WTC11 (cell line): ENCODE data around the gene SPOCD1.

ENCODE experiments used
- AR ChIP-seq: fragments of 250-450 bp; sonication (Bioruptor Pico); IDR thresholded peaks from 2 replicates; pipeline ENCODE4 v1.9.0; 2021; ENCODE audit warnings: mild to moderate bottlenecking
- ATF2 ChIP-seq: sonication (generic); formaldehyde crosslinking; IDR thresholded peaks from 2 replicates; pipeline ENCODE4 v1.8.1; 2022; ENCODE audit warnings: low read depth, missing genetic modification reagents, borderline replicate concordance
- CTCF ChIP-seq: fragments of 200-600 bp; IDR thresholded peaks from 2 replicates; pipeline ENCODE4 v1.8.0; 2022; ENCODE audit warnings: antibody characterized with exemption
- ETV6 ChIP-seq: sonication (generic); formaldehyde crosslinking; IDR thresholded peaks from 2 replicates; pipeline ENCODE4 v1.8.1; 2022; ENCODE audit warnings: mild to moderate bottlenecking, missing genetic modification reagents
- MLX ChIP-seq: sonication (generic); formaldehyde crosslinking; IDR thresholded peaks from 2 replicates; pipeline ENCODE4 v1.8.1; 2023; ENCODE audit warnings: mild to moderate bottlenecking, missing genetic modification reagents, moderate library complexity
- NR3C1 ChIP-seq: sonication (generic); formaldehyde crosslinking; conservative IDR thresholded peaks from 2 replicates; pipeline ENCODE4 v1.8.1; 2023; ENCODE audit warnings: low read depth, mild to moderate bottlenecking, missing genetic modification reagents

GRCh38 chr1:31790140-31790539 lies 25.7 kb downstream of the SPOCD1 start:
- TF ChIP-seq CTCF (no peak), ATF2 (CRISPR knock-in tag) (no peak), AR (CRISPR knock-in tag) (no peak), ETV6 (no peak), NR3C1 (CRISPR knock-in tag) (no peak), MLX (CRISPR knock-in tag) (no peak)
